OCI-LY1 (cell line): ENCODE data around the gene H6PD.

Experiments
- H2AFZ ChIP-seq: fragments of 200-600 bp; sonication (generic), shearing (Covaris generic); 2 replicates; pipeline ENCODE4 v1.6.0; 2014; ENCODE audit warnings: antibody characterized with exemption, mild to moderate bottlenecking, low read length
- H3F3A ChIP-seq: fragments of 200-600 bp; sonication (generic), shearing (Covaris generic); 2 replicates; pipeline ENCODE4 v1.6.0; 2014; ENCODE audit warnings: mild to moderate bottlenecking, antibody characterized with exemption, low read length, moderate library complexity; ENCODE audit not compliant: insufficient read depth
- H3K27ac ChIP-seq: fragments of 200-600 bp; sonication (generic); 2 replicates; pipeline ENCODE4 v1.5.1; 2014; ENCODE audit warnings: low read length, mixed run types, mild to moderate bottlenecking, low read depth; ENCODE audit not compliant: poor library complexity, severe bottlenecking
- H3K27me3 ChIP-seq: fragments of 200-600 bp; sonication (generic); 2 replicates; pipeline ENCODE4 v1.6.0; 2014; ENCODE audit warnings: antibody characterized with exemption, mild to moderate bottlenecking, low read length, moderate library complexity; ENCODE audit not compliant: insufficient read depth
- H3K36me3 ChIP-seq: fragments of 200-600 bp; sonication (generic); 2 replicates; pipeline ENCODE4 v1.6.1; 2014; ENCODE audit warnings: mild to moderate bottlenecking, antibody characterized with exemption, low read length, moderate library complexity, mixed read lengths; ENCODE audit not compliant: insufficient read depth
- H3K4me1 ChIP-seq: fragments of 200-600 bp; sonication (generic); 2 replicates; pipeline ENCODE4 v1.5.1; 2014; ENCODE audit warnings: mild to moderate bottlenecking, low read length, moderate library complexity; ENCODE audit not compliant: insufficient read depth, severe bottlenecking
- H3K4me2 ChIP-seq: fragments of 200-600 bp; sonication (generic), shearing (Covaris generic); 2 replicates; pipeline ENCODE4 v1.6.1; 2014; ENCODE audit warnings: low read length
- H3K4me3 ChIP-seq: fragments of 200-600 bp; sonication (generic); 2 replicates; pipeline ENCODE4 v1.5.1; 2014; ENCODE audit warnings: low read length, low read depth, mild to moderate bottlenecking, mixed read lengths; ENCODE audit not compliant: poor library complexity, severe bottlenecking
- H3K79me2 ChIP-seq: fragments of 200-600 bp; shearing (Covaris generic); 2 replicates; pipeline ENCODE4 v1.6.1; 2016; ENCODE audit warnings: mixed run types, low read length, mixed read lengths; ENCODE audit not compliant: insufficient read depth
- H3K9ac ChIP-seq: fragments of 200-600 bp; sonication (generic), shearing (Covaris generic); 2 replicates; pipeline ENCODE4 v1.6.1; 2014; ENCODE audit warnings: mild to moderate bottlenecking, low read length, mixed read lengths
- H3K9me2 ChIP-seq: fragments of 200-600 bp; sonication (generic), shearing (Covaris generic); 2 replicates; pipeline ENCODE4 v1.6.1; 2014; ENCODE audit warnings: low read depth, mild to moderate bottlenecking, low read length, mixed read lengths
- H3K9me3 ChIP-seq: fragments of 200-600 bp; shearing (Covaris generic); 2 replicates; pipeline ENCODE4 v1.6.1; 2014; ENCODE audit warnings: low read length, mixed read lengths
- H4K20me1 ChIP-seq: fragments of 200-600 bp; sonication (generic), shearing (Covaris generic); 2 replicates; pipeline ENCODE4 v1.6.0; 2016; ENCODE audit warnings: mild to moderate bottlenecking, low read length; ENCODE audit not compliant: insufficient read depth
- EZH2 ChIP-seq: fragments of 200-600 bp; sonication (generic), shearing (Covaris generic); IDR thresholded peaks from 2 replicates; pipeline ENCODE4 v1.8.0; 2017; ENCODE audit warnings: borderline replicate concordance, mixed run types, mild to moderate bottlenecking, antibody characterized with exemption, low read length, moderate library complexity, mixed read lengths
- TF ChIP-seq, protein P1 (sequence below): fragments of 200-600 bp; sonication (generic), shearing (Covaris generic); IDR thresholded peaks from 2 replicates; pipeline ENCODE4 v1.5.1; 2017; ENCODE audit warnings: mild to moderate bottlenecking, antibody characterized with exemption, low read length, moderate library complexity, mixed read lengths

H6PD gene

DNA sequence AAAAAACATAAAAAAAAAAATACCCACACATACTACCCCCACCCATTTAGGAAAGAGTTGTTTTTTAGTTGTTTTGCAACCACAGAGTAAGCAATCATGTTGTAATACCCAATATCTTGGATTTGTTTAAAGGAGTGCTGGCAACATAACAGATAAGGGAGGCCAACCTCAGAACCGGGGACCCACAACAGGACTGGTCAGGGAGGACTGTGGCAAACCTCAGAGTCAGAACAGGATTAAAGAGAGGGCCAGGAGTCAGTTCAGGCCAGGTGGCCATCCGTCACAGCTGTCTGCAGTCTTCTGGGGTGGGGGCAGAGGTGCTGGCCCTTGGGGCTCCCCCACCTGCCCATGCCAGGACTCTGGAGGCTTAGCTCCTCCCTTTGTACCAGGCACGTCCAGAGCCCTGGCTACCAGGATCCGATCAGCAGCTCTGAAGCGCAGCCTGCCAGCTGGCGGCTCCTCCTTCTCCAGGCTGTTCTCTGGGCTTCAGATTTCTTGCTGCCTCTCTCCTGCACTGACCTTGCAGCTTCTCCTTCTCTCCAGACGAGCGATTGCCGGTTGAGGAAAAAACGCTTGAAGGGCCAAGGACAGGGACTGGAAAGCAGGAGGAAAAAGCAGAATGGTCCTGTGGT, 7.9 kb downstream of the H6PD start:
- no peaks in the 10 kb centered on the region for H3K9me3 ChIP-seq
- no peak for TF ChIP-seq EZH2
- TF ChIP-seq, protein P1, sequence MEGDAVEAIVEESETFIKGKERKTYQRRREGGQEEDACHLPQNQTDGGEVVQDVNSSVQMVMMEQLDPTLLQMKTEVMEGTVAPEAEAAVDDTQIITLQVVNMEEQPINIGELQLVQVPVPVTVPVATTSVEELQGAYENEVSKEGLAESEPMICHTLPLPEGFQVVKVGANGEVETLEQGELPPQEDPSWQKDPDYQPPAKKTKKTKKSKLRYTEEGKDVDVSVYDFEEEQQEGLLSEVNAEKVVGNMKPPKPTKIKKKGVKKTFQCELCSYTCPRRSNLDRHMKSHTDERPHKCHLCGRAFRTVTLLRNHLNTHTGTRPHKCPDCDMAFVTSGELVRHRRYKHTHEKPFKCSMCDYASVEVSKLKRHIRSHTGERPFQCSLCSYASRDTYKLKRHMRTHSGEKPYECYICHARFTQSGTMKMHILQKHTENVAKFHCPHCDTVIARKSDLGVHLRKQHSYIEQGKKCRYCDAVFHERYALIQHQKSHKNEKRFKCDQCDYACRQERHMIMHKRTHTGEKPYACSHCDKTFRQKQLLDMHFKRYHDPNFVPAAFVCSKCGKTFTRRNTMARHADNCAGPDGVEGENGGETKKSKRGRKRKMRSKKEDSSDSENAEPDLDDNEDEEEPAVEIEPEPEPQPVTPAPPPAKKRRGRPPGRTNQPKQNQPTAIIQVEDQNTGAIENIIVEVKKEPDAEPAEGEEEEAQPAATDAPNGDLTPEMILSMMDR, result no peak
- no peak overlapping the region for H3K27ac ChIP-seq
- H3F3A ChIP-seq, result no peaks in the 10 kb centered on the region
- H3K36me3 ChIP-seq, result no peaks in the 10 kb centered on the region
- H3K27me3 ChIP-seq, result no peaks in the 10 kb centered on the region; the same call in 1 of the 2 replicates
- no peaks in the 10 kb centered on the region for H4K20me1 ChIP-seq
- no peak overlapping the region for H2AFZ ChIP-seq
- no peak overlapping the region for H3K4me3 ChIP-seq
- peaks cover 7% of the 10 kb centered on the region for H3K4me1 ChIP-seq
- no peak overlapping the region for H3K9ac ChIP-seq
- no peak overlapping the region for H3K4me2 ChIP-seq
- H3K9me2 ChIP-seq, result no peaks in the 10 kb centered on the region
- H3K79me2 ChIP-seq, result no peaks in the 10 kb centered on the region

DNA sequence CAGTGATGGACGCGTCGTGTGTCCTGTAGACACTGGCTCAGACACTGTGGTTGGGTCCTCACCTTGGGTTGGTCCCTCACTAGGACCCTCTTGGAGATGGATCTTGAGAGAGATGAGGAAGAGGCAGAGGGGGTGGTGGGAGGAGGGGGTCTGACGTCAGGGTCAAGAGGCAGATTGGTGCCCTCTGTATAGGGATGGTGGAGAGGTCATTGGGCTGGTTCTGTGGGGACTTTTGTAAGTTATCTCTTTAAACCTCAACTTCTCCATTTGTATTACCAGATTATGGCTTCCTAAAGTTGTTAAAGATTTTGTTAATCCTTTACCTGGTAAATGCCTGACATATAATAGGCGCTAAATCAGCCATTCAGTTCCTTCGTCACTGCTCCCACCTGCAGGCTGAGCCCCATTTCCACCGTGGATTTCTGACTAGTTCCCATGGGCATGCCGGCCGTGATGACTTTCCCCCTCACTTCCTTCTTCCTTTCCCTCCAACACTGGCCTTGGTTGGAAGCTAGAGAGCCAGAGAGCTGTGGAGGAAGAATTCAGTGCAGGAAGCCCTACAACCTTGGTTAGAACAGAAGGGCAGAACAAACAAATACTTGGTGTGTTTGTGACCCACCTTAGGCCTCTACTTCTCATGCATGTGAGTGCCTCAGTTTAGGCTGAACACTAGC, 8.6 kb downstream of the H6PD start:
- Histone ChIP-seq H3F3A (no peaks in the 10 kb centered on the region), H4K20me1 (no peaks in the 10 kb centered on the region), H3K79me2 (no peaks in the 10 kb centered on the region), H3K9me2 (no peaks in the 10 kb centered on the region), H3K9me3 (no peaks in the 10 kb centered on the region), H3K27ac (no peak overlapping the region), H3K4me3 (no peak overlapping the region), H3K27me3 (no peaks in the 10 kb centered on the region; the same call in 1 of the 2 replicates), H3K4me1 (peaks cover 7% of the 10 kb centered on the region), H3K9ac (no peak overlapping the region), H2AFZ (no peak overlapping the region), H3K4me2 (no peak overlapping the region), H3K36me3 (no peaks in the 10 kb centered on the region)
- TF ChIP-seq, protein P1, result no peak
- TF ChIP-seq EZH2, result no peak

DNA sequence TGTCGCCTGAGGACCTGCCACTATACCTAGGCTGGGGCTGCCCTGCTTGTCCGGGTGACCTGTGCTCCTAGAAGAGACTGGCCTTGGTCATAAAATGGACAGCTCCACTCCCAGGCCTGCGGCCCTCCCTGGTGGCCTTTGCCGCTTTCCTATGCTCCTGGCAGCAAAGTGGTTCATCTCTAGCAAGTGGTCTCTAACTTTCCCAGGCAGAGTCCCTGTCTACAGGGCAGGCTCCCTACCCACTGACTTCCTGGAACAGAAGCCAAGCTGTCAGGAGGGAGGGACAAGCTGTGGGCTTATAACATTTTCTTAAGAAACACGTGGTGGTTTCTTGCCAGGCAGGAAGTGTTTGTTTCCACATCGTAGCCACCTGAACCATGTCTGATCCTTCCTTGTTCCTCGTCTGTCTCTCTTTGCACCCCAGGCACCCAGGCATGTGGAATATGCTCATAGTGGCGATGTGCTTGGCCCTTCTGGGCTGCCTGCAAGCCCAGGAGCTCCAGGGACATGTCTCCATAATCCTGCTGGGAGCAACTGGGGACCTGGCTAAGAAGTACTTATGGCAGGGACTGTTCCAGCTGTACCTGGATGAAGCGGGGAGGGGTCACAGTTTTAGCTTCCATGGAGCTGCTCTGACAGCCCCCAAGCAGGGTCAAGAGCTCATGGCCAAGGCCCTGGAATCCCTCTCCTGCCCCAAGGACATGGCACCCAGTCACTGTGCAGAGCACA, 10.1 kb downstream of the H6PD start:
- Histone ChIP-seq H3K27ac (no peak overlapping the region), H3K4me2 (no peak overlapping the region), H3K4me1 (peaks cover 2% of the 10 kb centered on the region), H3K9me3 (no peaks in the 10 kb centered on the region), H3K4me3 (no peak overlapping the region), H3F3A (no peaks in the 10 kb centered on the region), H3K36me3 (no peaks in the 10 kb centered on the region), H3K9me2 (no peaks in the 10 kb centered on the region), H3K27me3 (no peaks in the 10 kb centered on the region), H2AFZ (no peak overlapping the region), H3K9ac (no peak overlapping the region), H4K20me1 (no peaks in the 10 kb centered on the region), H3K79me2 (no peaks in the 10 kb centered on the region)
- TF ChIP-seq EZH2, result no peak
- TF ChIP-seq, protein P1, result no peak
